ENCODE data around the gene OSCAR.

Gene OSCAR, protein sequence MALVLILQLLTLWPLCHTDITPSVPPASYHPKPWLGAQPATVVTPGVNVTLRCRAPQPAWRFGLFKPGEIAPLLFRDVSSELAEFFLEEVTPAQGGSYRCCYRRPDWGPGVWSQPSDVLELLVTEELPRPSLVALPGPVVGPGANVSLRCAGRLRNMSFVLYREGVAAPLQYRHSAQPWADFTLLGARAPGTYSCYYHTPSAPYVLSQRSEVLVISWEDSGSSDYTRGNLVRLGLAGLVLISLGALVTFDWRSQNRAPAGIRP

DNA sequence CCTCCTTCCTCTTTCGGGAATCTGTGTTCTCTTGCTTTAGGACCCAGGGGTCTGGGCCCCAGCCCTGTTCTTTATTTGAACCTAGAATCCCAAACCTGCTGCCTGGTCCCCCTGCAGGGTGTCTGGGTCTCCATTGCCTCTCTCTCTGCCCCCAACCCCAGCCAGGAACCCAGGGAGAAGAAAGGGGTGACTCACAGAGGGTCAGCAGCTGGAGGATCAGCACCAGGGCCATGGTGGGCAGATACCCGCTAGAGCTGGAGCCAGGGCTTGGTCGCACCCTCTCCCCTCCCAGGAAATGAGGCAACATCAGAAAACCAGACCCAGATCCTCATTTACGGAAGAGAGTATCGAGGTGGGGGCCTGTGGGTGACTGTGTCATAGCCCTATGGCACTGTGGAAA lies at the start of gene OSCAR:
Gene OSCAR, minus strand, starts transcription at position 243 of the 400 bp plus-strand sequence. Its CDS starts 11 bp downstream, at position 232.
- no peak for DNase-seq (ENCODE audit: low read depth)

DNA sequence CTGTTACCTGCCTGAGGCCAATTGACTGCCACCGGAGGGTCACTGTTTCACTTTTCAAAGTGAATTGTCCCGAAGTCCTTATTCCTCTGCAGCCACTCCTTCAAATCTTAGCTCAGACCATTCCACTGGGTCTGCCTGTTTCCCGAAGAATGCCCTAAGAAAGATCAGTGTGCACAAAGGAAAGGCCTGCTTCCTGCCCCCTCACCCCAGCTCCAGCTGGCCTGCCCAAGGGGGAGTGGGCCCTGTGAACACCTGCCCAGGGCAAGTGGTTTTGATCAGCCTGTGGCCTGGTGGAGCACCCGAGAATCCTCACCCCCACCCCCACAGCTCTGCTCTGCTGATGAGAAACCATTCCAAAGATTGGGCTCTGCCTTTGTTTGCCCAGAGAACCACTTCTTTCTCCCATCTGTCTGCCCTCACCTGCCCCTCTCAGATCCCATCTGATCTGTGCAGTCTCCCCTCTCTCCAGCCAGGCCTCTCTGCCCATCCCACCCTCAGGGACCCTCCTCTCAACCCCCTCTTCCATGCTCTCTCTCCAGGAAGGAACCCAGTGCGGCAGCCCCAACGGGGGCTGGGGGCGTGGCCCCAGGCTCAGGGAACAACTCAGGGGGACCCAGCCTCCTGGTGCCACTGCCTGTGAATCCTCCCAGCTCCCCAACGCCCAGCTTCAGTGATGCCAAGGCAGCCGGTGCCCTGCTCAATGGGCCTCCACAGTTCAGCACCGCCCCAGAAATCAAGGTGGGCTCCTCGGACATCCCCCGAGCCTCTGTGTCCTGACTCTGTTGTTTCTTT lies 48.6 kb upstream of the OSCAR start:
- no peak for DNase-seq (ENCODE audit: low read depth)

DNA sequence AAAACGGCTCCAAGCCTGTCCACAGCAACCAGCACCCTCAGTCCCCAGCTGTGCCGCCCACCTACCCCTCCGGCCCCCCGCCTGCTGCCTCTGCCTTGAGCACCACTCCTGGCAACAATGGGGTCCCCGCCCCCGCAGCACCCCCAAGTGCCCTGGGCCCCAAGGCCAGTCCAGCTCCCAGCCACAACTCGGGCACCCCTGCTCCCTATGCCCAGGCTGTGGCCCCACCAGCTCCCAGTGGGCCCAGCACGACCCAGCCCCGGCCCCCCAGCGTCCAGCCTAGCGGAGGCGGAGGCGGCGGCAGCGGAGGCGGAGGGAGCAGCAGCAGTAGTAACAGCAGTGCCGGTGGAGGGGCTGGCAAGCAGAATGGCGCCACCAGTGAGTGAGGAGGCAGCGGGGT lies 47.6 kb upstream of the OSCAR start:
- DNase-seq (ENCODE audit: low read depth) = no peak

DNA sequence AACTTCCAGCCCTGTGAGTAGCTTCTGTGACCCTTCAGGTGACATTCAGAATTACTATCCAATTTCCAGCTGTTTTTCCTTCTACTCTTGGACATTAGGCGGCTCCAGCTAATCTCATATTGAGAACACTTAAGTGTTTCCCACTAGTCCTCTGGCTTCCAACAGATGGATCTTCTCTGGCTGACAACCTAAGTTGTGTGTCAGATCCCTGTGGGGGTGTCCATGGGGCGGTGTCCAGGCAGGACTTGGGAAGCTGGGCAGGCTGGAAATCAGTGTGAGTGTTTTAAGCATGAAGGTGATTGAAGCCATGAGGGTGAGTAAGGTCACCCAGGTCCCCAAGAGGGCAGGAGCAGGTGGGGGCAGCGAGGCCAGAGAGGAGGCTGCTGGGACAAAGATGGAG lies 47.1 kb upstream of the OSCAR start:
- DNase-seq (ENCODE audit: low read depth) = no peak

DNA sequence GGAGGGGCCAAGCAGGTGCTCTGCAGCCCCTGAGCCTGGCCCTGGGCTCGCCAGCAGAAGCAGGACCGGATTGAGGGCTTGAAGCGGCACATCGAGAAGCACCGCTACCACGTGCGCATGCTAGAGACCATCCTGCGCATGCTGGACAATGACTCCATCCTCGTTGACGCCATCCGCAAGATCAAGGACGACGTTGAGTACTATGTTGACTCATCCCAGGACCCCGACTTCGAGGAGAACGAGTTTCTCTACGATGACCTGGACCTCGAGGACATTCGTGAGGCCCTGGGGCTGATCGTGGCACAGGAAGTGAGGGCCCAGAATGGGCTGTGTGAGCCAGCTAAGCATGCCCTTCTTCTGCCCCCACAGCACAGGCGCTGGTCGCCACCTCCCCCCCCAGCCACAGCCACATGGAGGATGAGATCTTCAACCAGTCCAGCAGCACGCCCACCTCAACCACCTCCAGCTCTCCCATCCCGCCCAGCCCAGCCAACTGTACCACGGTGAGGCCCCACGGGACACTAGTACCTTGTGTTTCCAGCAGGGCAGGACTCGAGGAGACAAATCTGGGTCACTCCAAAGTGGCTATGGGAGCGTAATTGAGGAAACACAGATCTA lies 45.0 kb upstream of the OSCAR start:
- no peak for DNase-seq (ENCODE audit: low read depth)

DNA sequence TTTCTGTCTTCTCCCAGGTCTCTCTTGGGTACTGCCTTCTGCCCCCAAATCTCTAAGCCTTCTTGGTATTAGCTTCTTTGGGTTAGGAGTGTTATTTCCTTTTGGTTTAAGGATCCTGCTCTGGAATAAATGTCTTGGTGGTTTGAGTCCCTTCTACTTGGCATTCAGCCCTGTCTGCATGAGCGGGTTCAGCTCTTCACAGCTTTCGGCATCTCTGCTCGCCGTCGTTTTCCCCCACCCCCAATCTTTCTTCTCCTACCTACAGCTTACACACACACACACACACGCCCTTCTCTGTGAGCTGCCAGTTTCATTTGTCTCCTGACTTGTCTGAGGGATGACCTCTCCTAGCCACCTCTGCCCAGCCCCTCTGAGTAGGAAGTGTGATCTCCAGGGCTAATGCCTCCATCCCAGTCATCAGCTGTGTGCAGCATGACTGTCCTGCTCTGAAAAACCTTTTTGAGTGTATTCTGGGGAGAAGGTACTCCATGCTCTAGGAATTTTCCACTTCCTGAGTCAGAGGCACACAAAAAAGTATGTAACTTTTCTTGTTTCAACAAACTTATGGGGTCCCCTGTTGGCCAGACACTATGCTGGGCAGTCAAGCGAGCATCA lies 41.7 kb upstream of the OSCAR start:
- no peak for DNase-seq (ENCODE audit: low read depth)

DNA sequence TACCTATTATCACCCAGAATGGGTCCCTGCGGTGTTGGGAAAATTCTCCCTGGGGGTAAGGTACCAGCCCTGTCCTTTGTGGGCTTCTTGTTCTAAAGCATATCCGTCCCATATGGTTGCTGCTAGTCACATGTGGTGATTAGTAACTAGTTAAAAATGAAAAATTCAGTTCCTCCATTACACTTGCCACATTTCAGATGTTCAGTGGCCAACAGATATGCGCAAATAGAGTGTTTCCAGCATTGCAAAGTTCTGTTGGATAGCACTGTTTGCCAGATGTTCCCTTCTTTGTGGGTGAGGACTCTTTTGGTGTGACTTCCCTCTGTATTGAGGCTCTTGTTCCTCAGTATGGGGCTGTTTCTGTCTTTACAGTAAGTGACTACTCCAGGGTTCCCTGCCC lies 40.8 kb upstream of the OSCAR start:
- no peak for DNase-seq (ENCODE audit: low read depth)

DNA sequence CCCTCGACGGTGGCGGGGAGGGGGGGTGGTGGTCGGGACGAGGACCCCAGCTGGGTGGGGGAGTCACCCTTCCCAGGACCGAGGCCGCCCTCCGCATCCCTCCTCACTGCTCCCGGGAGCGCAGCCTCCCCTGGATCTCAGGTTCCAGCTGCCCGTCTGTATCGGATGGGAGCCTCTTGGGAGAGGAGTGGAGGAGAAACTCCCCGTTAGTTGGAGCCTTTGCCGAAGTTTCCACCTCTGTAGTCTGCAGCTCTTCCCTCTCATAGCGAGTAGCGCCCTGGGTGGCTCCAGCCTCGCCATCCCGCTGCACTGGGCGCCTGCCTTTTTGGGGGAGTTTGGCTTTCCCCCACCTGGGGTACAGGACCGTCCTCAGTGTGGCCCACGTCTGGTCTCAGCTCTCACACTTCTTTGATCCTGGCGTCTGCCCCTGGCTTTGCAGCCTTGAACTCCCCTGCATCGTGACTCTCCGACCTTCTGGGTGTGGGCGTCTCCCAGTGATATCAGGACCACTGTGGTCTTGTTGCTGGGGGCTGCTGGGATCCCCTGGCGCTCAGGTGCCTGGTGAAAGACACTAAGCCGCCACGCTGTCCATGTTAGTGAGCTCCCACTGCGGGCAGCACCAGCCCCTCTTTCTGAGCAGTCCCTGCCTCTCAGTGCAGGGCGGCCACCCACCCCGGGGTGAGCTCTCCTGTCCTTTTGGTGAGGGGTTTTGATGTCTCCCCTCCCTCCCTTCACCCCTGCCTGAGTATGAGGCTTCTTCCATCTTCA lies 38.1 kb upstream of the OSCAR start:
- DNase-seq (ENCODE audit: low read depth) = no peak

DNA sequence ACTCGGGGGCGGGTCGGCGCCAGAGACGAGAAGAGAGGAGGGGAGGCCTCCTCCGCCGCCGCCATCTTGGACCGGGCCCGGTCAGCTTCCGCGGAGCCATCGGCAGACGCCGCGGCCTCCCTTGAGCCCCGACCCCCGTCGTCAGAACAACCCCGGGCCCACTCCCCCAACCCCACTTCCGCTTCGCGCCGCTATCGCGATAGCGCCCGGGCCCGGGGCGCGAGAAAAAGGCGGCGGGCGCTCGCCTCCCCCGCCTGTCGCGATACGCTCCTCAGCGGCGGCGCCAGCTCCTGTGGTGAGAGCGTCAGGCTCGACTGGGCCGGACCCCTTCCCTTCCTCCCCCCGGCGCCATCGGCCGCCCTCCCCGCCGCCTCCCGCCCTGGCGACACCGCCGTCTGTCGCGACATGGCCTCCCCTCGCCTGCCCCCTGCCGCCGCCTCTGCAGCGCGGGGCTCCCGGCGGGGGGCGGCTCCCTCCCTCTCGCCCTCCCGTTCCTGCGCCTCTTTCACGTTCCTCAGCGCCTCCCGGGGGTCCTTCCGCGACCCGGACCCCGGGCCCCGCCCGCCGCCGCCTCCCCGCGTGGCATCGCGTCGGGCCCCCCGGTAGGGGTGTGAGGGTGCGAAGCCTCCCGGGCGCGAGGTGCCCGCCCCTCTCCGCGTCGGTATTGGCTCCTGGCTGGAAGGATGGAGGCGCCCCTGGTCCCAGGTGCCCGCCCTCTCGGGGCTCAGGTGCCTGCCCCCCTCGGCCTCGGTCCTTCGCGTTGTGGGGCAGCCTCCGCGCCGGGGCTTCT lies 37.3 kb upstream of the OSCAR start, which contains the start of gene CNOT3:
Gene CNOT3, plus strand, starts transcription at position 64 of the 790 bp plus-strand sequence. CDS start 5,217 bp downstream, outside the sequence.
- DNase-seq (ENCODE audit: low read depth) = no peak

DNA sequence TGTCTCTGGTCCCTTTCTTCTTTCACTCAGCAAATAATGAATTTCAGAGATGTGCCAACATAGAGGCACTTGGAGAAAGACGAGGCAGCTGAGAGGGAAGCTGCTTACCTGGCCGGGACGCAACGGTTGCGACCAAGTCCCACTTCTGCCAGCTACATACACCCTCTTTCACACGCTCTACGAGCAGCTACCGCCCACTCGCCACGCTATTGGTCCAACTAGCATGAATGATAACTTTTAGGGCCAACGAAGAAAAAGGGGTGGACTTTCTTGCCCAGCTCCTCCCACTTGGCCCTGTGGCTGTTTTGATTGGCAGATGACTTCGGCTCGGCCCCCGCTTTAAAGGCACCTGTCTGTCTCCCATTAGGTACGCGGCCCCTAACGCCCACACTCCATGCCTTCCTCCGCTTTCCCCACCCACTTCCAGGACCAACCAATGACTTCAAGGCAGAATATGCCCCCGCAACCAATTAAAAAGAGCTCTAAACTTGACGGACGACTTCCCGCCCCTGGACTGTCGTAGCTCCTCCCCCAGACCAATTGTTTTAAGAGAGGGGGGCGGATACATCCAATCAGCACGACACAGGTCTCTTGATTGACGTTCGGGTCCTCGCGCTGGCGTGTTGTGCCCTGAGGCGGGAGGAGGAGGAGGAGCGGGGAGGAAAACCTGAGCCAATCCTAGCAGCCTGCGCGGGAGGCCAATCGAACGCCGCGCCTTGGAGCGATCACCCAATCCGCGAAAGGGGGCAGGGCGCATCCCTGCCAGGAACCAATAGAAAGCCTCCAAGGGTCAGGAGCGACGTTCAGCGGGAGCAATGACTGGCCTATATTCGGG lies 36.5 kb upstream of the OSCAR start:
- peak; percentile 97 for DNase-seq (ENCODE audit: low read depth)

DNA sequence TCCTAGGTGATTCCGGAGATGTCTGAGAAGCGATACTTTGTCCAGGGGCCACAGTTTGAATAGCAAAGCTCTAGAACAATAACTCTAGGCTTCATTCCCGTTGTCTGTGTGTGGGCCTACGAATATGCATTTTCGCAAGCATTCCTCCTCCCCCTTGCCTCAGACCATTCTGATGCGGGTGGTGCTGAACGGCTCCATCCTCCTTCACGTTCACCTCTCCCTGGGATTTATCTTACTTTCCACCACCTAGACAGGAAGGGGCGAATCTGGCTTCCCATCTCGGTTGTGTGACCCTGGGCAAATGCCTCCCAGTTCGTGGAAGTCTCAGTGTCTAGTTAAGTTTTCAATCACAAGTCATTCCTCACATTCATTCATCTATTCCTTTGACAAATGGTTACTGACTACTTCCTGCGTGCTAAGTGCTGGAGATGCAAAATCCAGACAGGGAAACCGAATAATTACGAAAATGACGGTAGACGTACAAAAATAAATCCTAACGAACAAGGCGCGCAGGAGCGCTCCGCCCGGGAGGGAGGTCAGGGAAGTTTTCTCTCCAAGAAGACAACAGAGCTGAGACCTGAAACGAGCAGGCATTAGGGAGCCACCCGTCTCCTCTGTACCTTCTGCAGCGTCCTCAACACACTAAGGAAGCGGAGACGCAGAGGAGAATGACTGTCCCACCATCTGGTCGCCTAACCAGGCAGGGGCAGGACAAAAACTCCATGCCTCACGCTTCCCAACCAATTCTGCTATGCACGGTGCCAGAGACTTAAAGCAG lies 35.7 kb upstream of the OSCAR start:
- no peak for DNase-seq (ENCODE audit: low read depth)

DNA sequence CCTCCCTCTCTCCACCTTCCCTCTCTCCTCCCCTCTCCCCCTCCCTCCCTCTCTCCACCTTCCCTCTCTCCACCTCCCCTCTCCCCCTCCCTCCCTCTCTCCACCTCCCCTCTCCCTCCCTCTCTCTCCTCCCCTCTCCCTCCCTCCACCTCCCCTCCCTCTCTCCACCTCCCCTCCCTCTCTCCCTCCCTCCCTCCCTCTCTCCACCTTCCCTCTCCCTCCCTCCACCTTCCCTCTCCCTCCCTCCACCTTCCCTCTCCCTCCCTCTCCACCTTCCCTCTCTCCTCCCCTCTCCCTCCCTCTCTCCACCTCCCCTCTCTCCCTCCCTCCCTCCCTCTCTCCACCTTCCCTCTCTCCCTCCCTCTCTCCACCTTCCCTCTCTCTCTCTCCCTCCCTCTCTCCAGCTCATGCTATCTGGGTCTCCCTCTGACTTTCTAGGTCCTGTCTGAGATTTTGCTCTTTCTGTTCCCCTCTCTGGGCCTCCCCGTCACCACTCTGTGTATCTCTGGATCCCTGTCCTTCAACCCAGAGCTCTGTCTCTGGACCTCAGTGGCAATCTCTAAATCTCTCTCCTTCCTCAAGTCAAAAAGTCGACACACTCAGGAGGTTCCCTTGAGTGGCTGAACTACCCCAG lies 33.5 kb upstream of the OSCAR start:
- no peak for DNase-seq (ENCODE audit: low read depth)

DNA sequence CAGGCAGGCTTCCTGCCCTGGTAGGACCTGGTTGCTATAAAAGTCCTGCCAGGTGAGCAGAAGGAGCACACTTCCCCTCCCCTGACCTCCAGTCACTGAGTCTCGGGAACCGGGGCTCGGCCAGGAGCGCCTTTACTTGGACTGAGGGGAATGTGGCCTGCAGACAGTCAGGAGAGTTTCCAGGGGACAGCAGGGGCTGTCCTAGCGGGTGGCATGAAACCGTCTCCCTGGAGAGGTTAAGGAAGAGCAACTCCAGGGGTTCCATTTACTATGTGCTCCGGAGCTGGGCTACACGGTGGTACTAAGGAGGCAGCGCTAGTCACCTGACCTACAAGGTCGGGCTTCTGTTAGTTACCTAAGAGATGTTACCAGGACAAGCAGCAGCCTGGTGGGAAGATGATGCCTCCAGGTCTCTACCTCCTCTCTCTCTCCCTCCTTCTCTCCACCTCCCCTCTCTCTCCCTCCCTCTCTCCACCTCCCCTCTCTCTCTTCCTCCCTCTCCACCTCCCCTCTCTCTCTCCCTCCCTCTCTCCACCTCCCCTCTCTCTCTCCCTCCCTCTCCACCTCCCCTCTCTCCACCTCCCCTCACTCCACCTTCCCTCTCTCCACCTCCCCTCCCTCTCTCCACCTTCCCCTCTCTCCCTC lies 32.8 kb upstream of the OSCAR start:
- DNase-seq (ENCODE audit: low read depth) = no peak

DNA sequence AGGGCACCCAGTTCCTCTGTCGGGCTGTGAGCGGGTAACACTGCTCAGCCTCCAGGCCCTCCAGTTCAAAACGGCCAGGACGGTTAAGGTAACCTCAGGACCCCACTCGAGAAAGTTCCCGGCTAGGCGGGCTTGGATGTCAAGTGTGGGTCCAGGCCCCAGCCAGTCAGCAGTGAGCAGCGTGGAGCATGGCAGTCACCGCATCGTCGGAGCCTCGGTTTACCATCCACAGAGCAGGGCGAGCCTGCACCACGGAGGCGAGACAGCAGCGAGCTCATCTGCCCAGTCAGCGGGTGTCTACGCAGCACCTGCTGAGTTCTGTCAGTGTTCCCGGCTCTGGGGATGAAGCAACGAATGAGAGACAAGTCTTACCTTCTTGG lies 29.0 kb upstream of the OSCAR start:
- no peak for DNase-seq (ENCODE audit: low read depth)

DNA sequence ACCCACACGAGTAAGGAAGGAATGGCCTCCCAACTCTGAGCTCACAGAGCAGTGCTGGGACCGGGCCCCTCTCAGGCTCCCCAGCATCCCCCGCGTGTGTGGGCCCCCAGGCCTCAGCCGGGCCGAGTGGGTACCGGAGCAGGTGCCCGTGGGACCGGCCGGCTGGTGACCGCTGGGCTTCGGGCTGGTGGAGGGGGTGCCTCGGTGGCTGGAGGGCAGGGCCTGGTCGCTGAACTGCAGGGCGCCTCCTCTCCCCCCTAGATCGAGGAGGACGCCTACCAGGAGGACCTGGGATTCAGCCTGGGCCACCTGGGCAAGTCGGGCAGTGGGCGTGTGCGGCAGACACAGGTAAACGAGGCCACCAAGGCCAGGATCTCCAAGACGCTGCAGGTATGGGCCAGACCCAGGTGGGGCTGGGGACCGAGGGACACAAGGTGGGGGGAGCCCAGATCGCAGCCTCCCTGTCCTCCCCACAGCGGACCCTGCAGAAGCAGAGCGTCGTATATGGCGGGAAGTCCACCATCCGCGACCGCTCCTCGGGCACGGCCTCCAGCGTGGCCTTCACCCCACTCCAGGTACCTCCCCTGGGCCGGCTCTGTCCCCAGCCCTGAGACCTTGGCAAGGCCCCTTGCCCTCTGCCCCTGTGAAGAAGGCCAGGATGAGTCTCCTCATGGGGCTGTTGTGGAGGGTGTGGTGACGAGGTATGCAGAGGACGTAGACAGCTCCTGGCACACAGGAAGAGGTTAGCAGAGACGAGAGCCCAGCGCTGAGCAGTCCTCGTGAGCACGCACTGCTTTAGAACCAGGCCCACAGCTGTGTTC lies 28.4 kb upstream of the OSCAR start:
- DNase-seq (ENCODE audit: low read depth) = no peak

DNA sequence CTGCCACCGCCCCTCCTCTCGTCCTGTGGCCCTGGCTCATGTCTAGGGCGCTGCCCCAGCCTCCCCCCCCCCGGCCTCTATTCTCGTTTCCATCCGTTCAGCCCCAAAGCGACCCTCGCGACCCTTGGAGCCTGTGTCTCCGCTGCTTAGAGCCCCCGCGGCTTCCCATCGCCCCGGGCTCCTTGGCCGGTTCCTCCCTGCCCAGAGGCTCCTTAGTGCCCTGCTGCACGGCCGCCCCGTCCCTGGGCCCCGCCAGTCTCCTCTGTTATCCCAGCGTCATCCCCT lies 27.8 kb upstream of the OSCAR start:
- DNase-seq (ENCODE audit: low read depth) = no peak

DNA sequence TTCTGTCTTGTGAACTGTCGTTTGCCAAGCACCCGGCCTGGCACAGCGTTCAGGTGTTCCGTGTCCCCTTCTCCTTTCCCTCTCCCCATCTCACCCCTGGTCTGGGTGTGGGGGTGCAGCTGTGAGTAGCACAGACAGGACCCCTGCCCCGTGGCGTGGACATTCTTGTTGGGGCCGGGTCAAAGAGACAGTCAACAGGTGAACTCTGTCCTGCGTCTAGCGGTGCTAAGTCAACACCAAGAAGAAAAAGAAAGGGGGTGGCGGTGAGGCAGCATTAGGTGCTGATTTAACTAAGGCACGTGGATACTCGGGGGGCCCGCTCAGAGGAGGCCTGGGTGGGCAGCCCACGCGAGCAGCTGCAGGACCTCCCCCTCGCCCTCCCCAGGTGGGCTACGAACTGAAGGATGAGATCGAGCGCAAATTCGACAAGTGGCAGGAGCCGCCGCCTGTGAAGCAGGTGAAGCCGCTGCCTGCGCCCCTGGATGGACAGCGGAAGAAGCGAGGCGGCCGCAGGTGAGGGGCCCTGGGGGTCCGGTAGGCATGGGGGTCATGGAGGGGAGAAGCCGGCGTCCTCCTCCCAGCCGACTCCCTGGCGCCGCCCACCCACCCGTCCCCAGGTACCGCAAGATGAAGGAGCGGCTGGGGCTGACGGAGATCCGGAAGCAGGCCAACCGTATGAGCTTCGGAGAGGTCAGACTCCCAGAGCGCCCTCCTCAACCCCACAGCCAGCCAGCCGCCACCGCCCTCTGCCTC lies 27.3 kb upstream of the OSCAR start:
- no peak for DNase-seq (ENCODE audit: low read depth)

Measured in activated T-cell treated with anti-CD3 and anti-CD28 coated beads for 1 hour (primary cell).